ENCODE measurements around the gene ADGRB3. TPM values are rescaled to one million over a fixed set of nuclear protein-coding genes. Genes with fewer than 3 reads are reported as not detected.

The ADGRB3 gene
- polyA plus RNA-seq, 3 donors = 0.04 to 0.23 (median 0.05) TPM

- Mint-ChIP-seq H3K4me1 (no peaks in the 10 kb centered on the region), H3K4me3 (no peak overlapping the region), H3K36me3 (no peaks in the 10 kb centered on the region), H3K9me3 (no peaks in the 10 kb centered on the region), H3K27ac (no peak overlapping the region), H3K27me3 (ENCODE audit: low read depth in 3 of 3) (peaks cover 0 to 3% (median 0%) of the 10 kb centered on the region in 3 donors)
- no peak overlapping the region for H3K27ac ChIP-seq (ENCODE audit: low read depth in 1 of 2, low read length in 2 of 2)
- H3K79me2 ChIP-seq (ENCODE audit: insufficient read depth, low read length) = no peaks in the 10 kb centered on the region
- H4K20me1 ChIP-seq (ENCODE audit: insufficient read depth, low read length) = no peaks in the 10 kb centered on the region
- no peak overlapping the region for H3K4me2 ChIP-seq (replicated peaks; ENCODE audit: extremely low read depth, low read length, poor library complexity, severe bottlenecking)
- DNase-seq = no peak
- H3K4me3 ChIP-seq (replicated peaks in 1 of 3; ENCODE audit: low read depth in 2 of 3, low read length in 3 of 3) = no peak overlapping the region
- no peak overlapping the region for H2AFZ ChIP-seq (ENCODE audit: insufficient read depth, low read depth, low read length, poor library complexity, severe bottlenecking)
- TF ChIP-seq CTCF (IDR thresholded peaks at IDR 0.05) = no peak
- WGBS (ENCODE audit: insufficient coverage) = no CpG with 5 or more reads among the region's 2 CpGs
- no peaks in the 10 kb centered on the region for H3K9me3 ChIP-seq (replicated peaks in 1 of 2; ENCODE audit: control insufficient read depth in 1 of 2, insufficient read depth in 1 of 2, low read length in 2 of 2)
- no peak overlapping the region for H3K9ac ChIP-seq (ENCODE audit: insufficient read depth, low read length, poor library complexity, severe bottlenecking)
- intact Hi-C loops (cut with micrococcal nuclease) = no loop called here
- peaks cover 4 to 7% of the 10 kb centered on the region in 2 donors for H3K4me1 ChIP-seq (ENCODE audit: control insufficient read depth in 1 of 2, insufficient read depth in 2 of 2, low read length in 2 of 2)
- H3K36me3 ChIP-seq (replicated peaks in 1 of 2; ENCODE audit: control insufficient read depth in 1 of 2, insufficient read depth in 2 of 2, low read length in 2 of 2) = no peaks in the 10 kb centered on the region
- no peaks in the 10 kb centered on the region for H3K27me3 ChIP-seq (ENCODE audit: control insufficient read depth in 2 of 2, insufficient read depth in 2 of 2, low read length in 2 of 2)
Measured at GRCh38 chr6:68761985-68762384, 126.9 kb downstream of the ADGRB3 start.

DNA sequence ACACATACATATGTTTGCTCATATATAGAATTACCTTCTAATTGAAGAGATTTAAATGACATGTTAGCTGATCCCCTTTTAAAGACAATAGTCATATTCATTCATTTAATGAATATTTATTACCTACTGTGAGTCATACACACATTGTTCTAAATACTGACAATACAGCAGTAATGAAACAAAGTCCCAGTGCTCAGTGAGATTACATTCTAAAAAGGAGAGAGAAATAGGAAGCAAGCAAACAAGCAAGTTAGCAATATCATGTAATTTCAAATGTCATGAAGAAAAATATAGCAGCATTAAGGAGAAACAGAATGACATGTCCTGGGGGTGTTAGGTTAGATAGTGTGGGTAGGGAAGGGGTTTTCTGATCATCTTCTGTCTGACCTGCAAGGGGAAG is 136.3 kb downstream of the ADGRB3 start:
- Histone ChIP-seq H3K27me3 (ENCODE audit: control insufficient read depth in 2 of 2, insufficient read depth in 2 of 2, low read length in 2 of 2) (no peaks in the 10 kb centered on the region), H3K9ac (ENCODE audit: insufficient read depth, low read length, poor library complexity, severe bottlenecking) (no peak overlapping the region), H2AFZ (ENCODE audit: insufficient read depth, low read depth, low read length, poor library complexity, severe bottlenecking) (no peak overlapping the region), H3K27ac (ENCODE audit: low read depth in 1 of 2, low read length in 2 of 2) (no peak overlapping the region), H3K4me1 (ENCODE audit: control insufficient read depth in 1 of 2, insufficient read depth in 2 of 2, low read length in 2 of 2) (no peaks in the 10 kb centered on the region), H3K4me3 (replicated peaks in 1 of 3; ENCODE audit: low read depth in 2 of 3, low read length in 3 of 3) (no peak overlapping the region), H3K36me3 (replicated peaks in 1 of 2; ENCODE audit: control insufficient read depth in 1 of 2, insufficient read depth in 2 of 2, low read length in 2 of 2) (no peaks in the 10 kb centered on the region), H3K79me2 (ENCODE audit: insufficient read depth, low read length) (no peaks in the 10 kb centered on the region), H4K20me1 (ENCODE audit: insufficient read depth, low read length) (no peaks in the 10 kb centered on the region), H3K9me3 (replicated peaks in 1 of 2; ENCODE audit: control insufficient read depth in 1 of 2, insufficient read depth in 1 of 2, low read length in 2 of 2) (no peaks in the 10 kb centered on the region), H3K4me2 (replicated peaks; ENCODE audit: extremely low read depth, low read length, poor library complexity, severe bottlenecking) (no peak overlapping the region)
- Mint-ChIP-seq H3K4me3 (no peak overlapping the region), H3K27me3 (ENCODE audit: low read depth in 3 of 3) (peaks cover 0 to 2% (median 0%) of the 10 kb centered on the region in 3 donors), H3K4me1 (no peaks in the 10 kb centered on the region), H3K36me3 (no peaks in the 10 kb centered on the region), H3K27ac (no peak overlapping the region), H3K9me3 (no peaks in the 10 kb centered on the region)
- DNase-seq = no peak
- no peak for TF ChIP-seq CTCF (IDR thresholded peaks at IDR 0.05)
- intact Hi-C loops (cut with micrococcal nuclease) = no loop called here
